ENCODE results near the gene CCDC27.

CCDC27 gene

DNA sequence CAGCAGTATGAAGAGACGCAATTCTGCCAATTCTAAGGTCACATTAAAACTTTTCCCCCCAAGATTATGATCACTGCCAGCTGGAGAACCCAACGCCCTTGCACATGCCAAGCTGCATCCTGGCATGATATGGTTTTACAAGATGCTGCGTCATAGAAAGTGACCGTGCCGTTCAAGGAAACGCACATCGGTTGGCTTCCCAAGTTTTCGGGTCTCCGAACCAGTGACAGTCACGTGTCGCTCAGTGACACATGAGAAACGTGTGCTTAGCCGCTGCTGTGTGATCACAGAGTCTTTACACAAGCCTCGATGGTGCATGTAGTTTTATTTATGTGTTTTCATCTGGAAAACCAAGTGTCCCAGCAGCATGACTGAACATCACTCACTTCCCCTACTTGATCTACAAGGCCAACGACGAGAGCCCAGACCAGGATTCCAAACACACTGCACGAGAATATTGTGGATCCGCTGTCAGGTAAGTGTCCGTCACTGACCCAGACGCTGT lies 27.7 kb downstream of the CCDC27 start:
- H3K4me3 ChIP-seq (ENCODE audit: low read depth, low read length), result no peak overlapping the region
- DNase-seq (ENCODE audit: low read depth), result no peak
- TF ChIP-seq, protein P1, sequence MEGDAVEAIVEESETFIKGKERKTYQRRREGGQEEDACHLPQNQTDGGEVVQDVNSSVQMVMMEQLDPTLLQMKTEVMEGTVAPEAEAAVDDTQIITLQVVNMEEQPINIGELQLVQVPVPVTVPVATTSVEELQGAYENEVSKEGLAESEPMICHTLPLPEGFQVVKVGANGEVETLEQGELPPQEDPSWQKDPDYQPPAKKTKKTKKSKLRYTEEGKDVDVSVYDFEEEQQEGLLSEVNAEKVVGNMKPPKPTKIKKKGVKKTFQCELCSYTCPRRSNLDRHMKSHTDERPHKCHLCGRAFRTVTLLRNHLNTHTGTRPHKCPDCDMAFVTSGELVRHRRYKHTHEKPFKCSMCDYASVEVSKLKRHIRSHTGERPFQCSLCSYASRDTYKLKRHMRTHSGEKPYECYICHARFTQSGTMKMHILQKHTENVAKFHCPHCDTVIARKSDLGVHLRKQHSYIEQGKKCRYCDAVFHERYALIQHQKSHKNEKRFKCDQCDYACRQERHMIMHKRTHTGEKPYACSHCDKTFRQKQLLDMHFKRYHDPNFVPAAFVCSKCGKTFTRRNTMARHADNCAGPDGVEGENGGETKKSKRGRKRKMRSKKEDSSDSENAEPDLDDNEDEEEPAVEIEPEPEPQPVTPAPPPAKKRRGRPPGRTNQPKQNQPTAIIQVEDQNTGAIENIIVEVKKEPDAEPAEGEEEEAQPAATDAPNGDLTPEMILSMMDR (IDR thresholded peaks at IDR 0.05; ENCODE audit: low read depth, low read length, missing control alignments), result no peak

DNA sequence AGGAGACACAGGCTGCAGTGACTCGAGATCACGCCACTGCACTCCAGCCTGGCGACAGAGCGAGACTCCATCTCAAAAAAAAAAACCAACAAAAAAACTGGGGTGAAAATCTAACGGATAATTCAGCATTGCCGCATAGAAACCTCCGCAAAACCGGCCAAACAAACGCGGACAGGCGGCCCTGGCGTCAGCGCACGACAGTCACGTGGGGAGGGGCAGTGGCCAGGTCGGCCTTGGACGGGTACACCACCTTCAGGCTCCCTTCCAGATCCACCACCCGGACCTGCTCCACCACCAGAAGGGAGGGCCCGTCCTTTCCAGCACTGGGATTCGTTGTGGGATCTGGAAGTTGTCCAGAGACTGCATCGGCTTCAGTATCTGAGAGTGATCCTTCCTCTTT lies 28.7 kb downstream of the CCDC27 start:
- no peak for DNase-seq (ENCODE audit: low read depth)
- TF ChIP-seq, protein P1 (IDR thresholded peaks at IDR 0.05; ENCODE audit: low read depth, low read length, missing control alignments), result no peak
- no peak overlapping the region for H3K4me3 ChIP-seq (ENCODE audit: low read depth, low read length)

DNA sequence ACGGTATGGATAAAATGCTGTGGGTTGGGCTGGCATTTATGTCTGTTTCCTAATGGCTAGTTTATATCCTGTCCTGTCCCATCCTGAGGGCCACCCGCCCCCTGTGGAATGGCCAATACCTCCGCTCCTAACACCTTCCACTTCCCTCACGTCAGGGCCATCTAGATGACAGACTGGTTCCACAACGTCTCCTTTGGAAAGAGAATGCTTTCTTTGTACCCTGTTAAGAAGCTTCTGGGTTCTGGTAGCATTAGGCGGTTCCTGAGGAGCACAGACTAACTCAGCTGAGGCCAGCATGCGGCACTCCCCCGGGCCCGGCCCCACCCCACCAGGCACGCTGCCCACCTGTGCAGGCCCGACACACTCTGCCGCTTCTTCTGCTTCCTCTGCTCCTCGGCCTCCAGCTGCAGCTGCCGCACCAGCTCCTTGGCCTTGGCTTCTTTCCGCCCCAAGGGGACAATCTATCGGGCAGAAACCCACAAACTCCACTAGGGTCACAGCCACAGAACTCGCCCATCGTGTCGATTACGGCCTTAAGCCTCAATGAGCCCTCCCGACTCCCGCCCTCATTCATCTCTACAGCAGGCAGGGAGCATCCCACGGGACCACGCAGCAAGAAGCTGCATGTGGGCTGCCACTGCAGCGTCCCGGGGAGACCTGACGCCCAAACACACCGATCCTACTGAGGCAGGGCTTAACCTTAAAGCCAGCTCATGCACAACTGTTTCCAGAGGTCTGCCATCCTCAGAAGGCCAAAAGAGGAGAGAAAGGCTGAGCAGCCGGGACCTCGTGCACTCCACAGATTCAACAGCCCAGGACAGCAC lies 31.6 kb downstream of the CCDC27 start:
- no peak for DNase-seq (ENCODE audit: low read depth)
- TF ChIP-seq, protein P1 (IDR thresholded peaks at IDR 0.05; ENCODE audit: low read depth, low read length, missing control alignments), result no peak
- H3K4me3 ChIP-seq (ENCODE audit: low read depth, low read length), result no peak overlapping the region

DNA sequence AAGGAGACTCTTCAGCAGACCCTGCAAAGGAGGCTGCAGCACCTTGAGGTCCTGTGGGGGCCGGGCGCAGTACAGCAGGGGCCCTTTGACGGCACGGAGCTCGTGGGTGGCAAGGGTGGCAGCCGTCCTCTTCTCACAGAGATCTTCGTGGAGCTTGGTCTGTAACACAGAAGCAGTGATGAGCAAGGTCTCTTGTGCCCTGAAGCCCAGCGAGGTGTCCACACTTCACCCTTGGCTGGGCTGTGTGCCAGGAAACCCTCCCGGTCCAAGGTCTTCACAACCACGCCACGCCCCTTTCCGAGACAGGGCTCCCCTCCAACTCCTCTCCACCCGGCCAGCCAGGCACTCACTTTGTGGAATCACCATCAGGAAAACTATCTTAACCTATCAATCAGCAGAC lies 32.8 kb downstream of the CCDC27 start:
- DNase-seq (ENCODE audit: low read depth), result no peak
- TF ChIP-seq, protein P1 (IDR thresholded peaks at IDR 0.05; ENCODE audit: low read depth, low read length, missing control alignments), result no peak
- no peak overlapping the region for H3K4me3 ChIP-seq (ENCODE audit: low read depth, low read length)

DNA sequence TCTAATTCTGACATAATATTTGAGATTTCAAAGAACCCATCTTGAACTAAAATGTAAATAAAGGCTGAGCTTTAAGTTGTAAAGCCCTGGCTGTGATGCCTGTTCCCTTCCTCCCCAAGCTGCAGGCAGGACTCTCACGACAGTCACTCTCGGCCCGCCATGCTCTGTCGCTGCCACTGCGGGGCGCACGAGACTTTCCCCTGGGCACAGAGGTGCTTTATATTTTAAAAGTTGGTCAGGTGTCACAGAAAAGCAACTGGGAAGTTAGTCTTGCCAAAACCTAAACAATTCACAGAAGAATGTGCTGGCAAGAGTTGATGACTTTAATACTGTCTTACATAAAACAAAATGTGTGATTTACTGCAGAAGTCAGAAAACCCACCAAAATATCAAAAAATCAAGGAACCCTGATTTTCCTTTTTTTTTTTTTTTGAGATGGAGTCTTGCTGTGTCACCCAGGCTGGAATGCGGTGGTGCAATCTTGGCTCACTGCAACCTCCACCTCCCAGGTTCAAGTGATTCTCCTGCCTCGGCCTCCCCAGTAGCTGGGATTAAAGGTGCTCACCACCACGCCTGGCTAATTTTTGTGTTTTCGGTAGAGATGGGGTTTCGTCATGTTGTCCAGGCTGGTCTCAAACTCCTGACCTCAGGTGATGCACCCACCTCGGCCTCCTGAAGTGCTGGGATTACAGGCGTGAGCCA lies 33.4 kb downstream of the CCDC27 start:
- no peak for DNase-seq (ENCODE audit: low read depth)
- TF ChIP-seq, protein P1 (IDR thresholded peaks at IDR 0.05; ENCODE audit: low read depth, low read length, missing control alignments), result peak; percentile 23
- no peak overlapping the region for H3K4me3 ChIP-seq (ENCODE audit: low read depth, low read length)

DNA sequence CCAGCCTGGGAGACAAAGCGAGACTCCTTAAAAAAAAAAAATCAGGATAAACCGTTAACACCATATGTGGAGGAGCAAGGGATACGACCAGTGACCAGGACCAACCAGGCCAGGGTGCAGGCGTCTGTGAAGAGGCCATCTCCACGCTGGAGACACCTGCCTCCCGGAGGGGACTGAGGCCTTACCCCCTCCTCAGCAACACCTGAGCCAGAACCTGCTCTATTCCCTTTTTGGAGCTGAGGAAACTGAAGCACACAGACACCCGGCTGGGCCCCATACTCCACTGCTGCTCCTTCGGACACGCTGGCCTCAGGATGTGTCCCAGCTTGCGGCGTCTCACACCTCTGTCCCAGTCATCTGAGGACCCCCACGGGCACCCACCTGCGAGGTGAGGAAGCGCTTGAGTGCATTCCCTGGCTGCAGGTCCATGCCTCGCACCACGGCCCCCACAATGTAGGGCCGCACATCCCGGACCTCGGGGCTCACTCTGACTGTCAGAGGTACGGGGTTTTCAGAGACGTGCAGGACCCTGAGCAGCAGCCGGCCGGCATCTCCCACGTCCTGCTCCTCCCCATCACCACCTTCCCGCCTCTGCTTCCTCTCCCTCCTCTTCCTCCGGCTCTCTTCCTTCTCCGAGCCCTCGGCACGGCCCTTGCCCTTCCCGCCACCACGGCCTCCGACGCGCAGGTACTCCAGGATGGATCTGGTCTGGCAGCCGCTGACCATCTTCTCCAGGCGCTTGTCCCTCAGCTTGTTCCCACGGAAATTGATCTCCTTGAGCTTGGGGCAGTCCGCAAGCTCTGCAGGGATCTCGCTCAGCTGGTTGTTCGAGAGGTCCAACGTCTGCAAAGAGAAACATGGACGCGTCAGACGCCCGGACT lies 34.5 kb downstream of the CCDC27 start:
- H3K4me3 ChIP-seq (ENCODE audit: low read depth, low read length), result no peak overlapping the region
- TF ChIP-seq, protein P1 (IDR thresholded peaks at IDR 0.05; ENCODE audit: low read depth, low read length, missing control alignments), result no peak
- DNase-seq (ENCODE audit: low read depth), result no peak

Measured in GM12864 (cell line).